Measurements from ENCODE around the gene ARL15.

DNA sequence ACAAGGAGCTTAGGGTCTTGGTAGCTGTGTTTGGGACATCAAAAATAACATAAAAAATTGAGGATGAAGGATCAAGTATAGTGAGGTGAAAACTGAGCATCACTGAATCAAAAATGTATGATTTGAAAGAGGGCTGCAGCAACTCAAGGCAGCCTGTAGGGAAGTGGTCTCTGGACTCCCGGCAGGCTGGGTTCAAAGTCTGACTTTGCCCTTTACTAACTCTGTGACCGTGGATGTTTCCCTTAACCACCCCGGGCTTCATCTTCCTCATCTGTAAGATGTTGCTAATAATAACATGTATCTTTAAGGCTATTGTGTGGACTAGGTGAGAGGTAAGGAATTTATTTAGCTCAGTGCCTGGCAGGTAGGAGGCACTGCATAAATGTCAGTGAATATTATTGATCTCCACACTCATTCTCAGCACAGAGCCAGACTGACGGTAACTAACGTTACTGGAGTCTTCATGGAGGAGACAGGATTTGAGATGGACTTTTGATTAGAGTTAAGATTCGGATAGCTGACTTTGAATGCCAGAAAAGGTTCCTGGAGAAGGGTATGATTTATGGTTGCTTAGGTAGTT lies 382.6 kb downstream of the ARL15 start:
- TF ChIP-seq EZH2phosphoT487 (IDR thresholded peaks at IDR 0.05; ENCODE audit: insufficient read depth, low read depth) (no peak), EZH2 (IDR thresholded peaks at IDR 0.05; ENCODE audit: insufficient read depth, poor library complexity, severe bottlenecking) (no peak)
